ENCODE data around the gene ISCA1.
"Not testable (repeated sequence)": the region's sequence is repeated elsewhere in the genome, so short reads cannot be mapped to it uniquely, and the experiment has no call there.

GRCh38 chr9:86290341-86290740 lies 8.0 kb upstream of the ISCA1 start:
- not testable (repeated sequence) for TF ChIP-seq CTCF (optimal IDR thresholded peaks at IDR 0.05 in 1 of 3, IDR thresholded peaks at IDR 0.05 in 1 of 3, conservative IDR thresholded peaks at IDR 0.05 in 1 of 3; ENCODE audit: extremely low read depth in 1 of 3, insufficient read depth in 2 of 3, low read length in 3 of 3); EZH2 (IDR thresholded peaks at IDR 0.05; ENCODE audit: low read length)
